SK-N-MC (cell line): Measurements from ENCODE around the gene KCNF1.
A peak's percentile ranks its signal among the peaks of the same experiment; 100 is the strongest.

Source experiments
- DNase-seq: peaks from one replicate; pipeline ENCODE4 v3.0.0-alpha.2; 2011; ENCODE audit warnings: low read depth, low spot score
- H3K27ac ChIP-seq: fragments of 200-600 bp; sonication (generic); 2 replicates; pipeline ENCODE4 v1.5.1; 2016; ENCODE audit warnings: mixed run types
- H3K36me3 ChIP-seq: fragments of 200-600 bp; sonication (generic); 2 replicates; pipeline ENCODE4 v1.6.1; 2017; ENCODE audit warnings: antibody characterized with exemption, low read length, mixed read lengths; ENCODE audit not compliant: insufficient read depth
- H3K4me3 ChIP-seq: fragments of 200-600 bp; sonication (generic); 2 replicates; pipeline ENCODE4 v1.5.1; 2016
- H3K9ac ChIP-seq: fragments of 200-600 bp; sonication (generic); 2 replicates; pipeline ENCODE4 v1.8.0; 2017; ENCODE audit warnings: mixed run types, mixed read lengths; ENCODE audit not compliant: insufficient read length
- H3K9me3 ChIP-seq: fragments of 200-600 bp; sonication (generic); 2 replicates; pipeline ENCODE4 v1.6.1; 2017; ENCODE audit warnings: low read depth, mild to moderate bottlenecking, antibody characterized with exemption, low read length, moderate library complexity, mixed read lengths
- EZH2 ChIP-seq: fragments of 200-600 bp; sonication (generic); IDR thresholded peaks from one replicate; pipeline ENCODE4 v1.6.1; 2017; ENCODE audit warnings: antibody characterized with exemption
- FOXP2 ChIP-seq: optimal IDR thresholded peaks from 2 replicates; pipeline ENCODE3; 2011; ENCODE audit warnings: mild to moderate bottlenecking, moderate library complexity; ENCODE audit not compliant: insufficient read depth; ENCODE audit errors: extremely low read length, control extremely low read depth
- POLR2AphosphoS5 ChIP-seq: IDR thresholded peaks from 2 replicates; pipeline ENCODE4 v1.6.1; 2012; ENCODE audit warnings: mild to moderate bottlenecking, low read depth, low read length, borderline replicate concordance

The KCNF1 gene

DNA sequence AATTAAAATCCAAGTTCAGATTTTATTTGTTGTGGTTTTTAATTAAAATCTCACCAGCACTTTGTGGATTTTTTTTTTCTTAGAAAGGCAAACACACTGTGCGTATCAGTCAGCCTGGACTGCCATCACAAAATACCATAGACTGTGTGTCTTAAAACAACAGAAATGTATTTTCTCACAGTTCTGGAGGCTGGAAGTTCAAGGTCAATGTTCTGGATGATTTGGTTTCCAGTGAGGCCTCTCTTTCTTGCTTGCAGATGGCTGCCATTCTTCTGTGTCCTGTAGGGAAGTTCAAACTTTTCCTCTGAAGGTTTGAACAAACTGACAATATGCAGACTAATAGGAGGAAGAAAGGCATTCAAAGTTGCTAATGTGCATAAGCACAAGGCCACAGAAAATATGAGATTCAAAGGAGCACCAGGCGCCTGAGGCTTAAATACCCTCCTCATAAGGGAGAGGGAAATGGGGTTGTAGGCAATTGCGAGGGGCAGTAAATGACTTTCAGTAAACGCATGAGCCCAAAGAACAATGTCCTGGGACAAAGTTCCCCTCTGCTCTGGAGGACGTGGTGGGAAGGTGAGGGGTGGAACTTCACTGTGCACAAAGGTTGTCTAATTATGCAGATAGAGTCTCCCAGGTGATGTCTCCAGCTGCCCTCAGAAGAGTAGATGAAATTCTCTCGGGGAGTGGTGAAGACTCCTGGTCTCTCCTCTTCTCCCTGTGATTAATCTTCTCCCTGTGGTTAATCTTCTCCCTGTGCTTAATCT, 26.5 kb upstream of the KCNF1 start:
- no peaks in the 10 kb centered on the region for H3K9me3 ChIP-seq

DNA sequence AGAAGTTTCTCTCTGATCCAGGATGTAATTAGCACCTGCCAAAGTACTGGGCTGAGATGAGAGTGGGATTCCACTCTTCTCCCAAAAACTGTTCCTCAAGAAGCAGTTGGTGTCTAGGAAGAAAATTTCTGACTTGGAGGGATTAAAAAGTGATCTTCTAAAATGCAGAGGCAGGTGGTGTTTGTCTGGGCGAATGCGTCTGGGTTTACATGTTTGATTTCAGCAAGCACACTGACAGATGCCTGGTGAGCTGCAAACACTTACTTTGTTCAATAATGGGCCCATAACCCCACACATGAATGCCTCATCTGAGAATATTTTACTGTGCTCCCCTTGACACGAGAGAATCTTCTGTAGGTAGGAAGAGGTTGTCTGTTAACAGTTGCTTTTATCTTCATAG, 24.3 kb upstream of the KCNF1 start:
- H3K4me3 ChIP-seq: peak overlapping the region; percentile 47; the same call in 1 of the 2 replicates
- H3K36me3 ChIP-seq: no peaks in the 10 kb centered on the region
- DNase-seq: no peak
- TF ChIP-seq EZH2 (no peak), FOXP2 (no peak)
- peak overlapping the region; percentile 19 for H3K9ac ChIP-seq
- H3K9me3 ChIP-seq: no peaks in the 10 kb centered on the region
- peak overlapping the region; percentile 91 for H3K27ac ChIP-seq

More for the DNA sequence above, 26.5 kb upstream of the KCNF1 start:
- Histone ChIP-seq H3K4me3 (peak overlapping the region; percentile 78), H3K9ac (peak overlapping the region; percentile 67), H3K36me3 (no peaks in the 10 kb centered on the region), H3K27ac (peak overlapping the region; percentile 99)
- TF ChIP-seq FOXP2: no peak
- no peak for TF ChIP-seq EZH2
- no peak; the same call in 1 of the 2 replicates for TF ChIP-seq POLR2AphosphoS5
- DNase-seq: no peak

DNA sequence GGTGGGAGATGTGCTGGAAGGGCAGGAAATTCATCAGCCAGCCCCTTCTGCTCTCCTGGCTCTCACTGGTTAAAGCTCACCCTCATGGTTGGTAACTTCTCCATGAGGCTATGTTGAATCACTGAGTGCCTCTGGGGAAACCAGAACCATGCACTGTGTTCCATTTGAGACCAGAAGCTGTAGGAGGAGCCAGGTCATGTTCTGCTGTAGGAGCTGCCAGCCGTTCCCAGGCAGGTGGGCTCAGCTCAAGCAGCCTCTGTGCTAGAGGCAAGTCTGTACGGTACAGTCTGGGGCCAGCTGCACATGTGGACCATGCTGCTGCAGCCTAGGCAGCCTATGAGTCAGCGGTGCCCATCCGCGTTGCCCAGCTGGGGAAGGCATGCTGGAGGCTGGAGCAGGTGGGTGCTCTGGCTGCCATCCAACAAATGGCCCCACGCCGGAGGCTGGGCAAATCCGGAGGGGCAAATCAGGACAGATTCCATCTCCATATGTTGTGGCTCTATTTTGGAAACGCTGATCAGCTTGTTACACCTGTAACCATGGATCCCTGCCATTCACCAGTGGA, 22.0 kb upstream of the KCNF1 start:
- no peak overlapping the region for H3K4me3 ChIP-seq
- no peak for DNase-seq
- no peaks in the 10 kb centered on the region for H3K36me3 ChIP-seq
- TF ChIP-seq FOXP2 (no peak), EZH2 (no peak), POLR2AphosphoS5 (no peak)
- no peak overlapping the region for H3K27ac ChIP-seq
- H3K9me3 ChIP-seq: no peaks in the 10 kb centered on the region
- H3K9ac ChIP-seq: no peak overlapping the region

DNA sequence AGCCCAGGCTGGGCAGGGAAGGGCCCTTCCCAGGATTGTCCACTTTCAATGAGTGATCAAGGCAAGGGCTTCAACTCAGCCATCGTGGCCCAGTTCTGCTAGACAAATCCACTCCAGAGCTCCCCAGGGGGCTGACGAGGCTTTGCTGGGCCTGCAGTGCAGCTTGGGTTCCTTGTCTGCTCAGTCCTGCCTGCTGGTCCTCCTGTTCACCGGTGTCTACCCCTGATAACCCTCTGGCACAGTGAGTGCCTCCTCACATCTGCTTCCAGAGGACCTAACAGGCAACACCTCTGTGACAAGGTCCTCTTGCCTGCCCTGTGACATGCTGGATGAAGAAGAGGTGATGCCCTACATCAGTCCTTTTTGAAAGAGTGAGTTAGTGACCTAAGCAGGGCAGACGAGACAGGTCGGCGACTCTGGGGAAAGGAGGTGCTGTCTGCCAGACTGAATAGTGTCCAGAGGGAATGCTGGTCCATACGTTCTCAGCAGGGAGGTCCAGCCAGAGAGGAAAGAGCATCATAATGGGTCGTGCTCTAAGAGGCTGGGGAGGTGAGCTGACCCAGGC, 20.9 kb upstream of the KCNF1 start:
- H3K4me3 ChIP-seq: no peak overlapping the region
- H3K9me3 ChIP-seq: no peaks in the 10 kb centered on the region
- no peak overlapping the region for H3K27ac ChIP-seq
- TF ChIP-seq FOXP2 (no peak), EZH2 (no peak), POLR2AphosphoS5 (no peak)
- no peak overlapping the region for H3K9ac ChIP-seq
- no peak for DNase-seq
- no peaks in the 10 kb centered on the region for H3K36me3 ChIP-seq

DNA sequence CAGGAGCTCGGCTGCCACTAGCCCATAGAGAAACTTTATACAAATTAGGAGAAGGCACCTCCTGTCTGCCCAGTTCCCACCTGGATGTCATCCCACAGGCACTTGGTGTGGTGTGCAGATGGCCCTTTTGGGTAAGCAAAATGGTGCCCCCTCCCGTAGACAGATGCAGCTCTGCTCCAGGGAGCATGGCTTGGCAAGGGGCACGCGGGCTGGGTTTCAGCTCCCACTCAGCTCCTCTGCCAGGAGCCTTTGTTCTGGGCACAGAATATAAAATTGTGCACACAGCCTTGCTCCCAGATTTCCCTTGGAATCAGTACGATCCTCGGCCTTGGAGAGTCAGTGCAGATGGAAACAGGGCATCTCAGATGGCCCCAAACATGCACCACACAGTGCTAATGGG, 20.3 kb upstream of the KCNF1 start:
- H3K9ac ChIP-seq: no peak overlapping the region
- DNase-seq: no peak
- no peak for TF ChIP-seq FOXP2
- TF ChIP-seq EZH2: no peak
- no peak for TF ChIP-seq POLR2AphosphoS5

DNA sequence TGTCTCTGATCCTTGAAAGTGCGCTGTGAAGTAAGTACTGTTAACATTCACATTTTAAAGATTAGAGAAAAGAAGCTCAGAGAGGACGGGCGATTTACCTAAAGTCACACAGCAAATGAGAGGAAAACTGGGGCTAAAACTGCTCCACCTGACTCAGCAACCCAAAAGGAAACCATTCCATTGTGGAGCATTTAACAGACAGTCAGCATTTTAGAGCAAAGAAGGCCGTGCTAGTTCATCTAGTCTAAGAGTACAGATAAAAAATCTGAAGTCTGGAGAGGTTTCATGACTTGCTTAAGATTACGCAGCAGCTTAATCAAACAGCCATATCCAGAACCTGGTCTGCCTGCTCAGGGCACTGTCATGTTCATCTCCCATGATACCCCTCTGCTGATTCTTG, 19.9 kb upstream of the KCNF1 start:
- H3K27ac ChIP-seq: no peak overlapping the region
- H3K9me3 ChIP-seq: no peaks in the 10 kb centered on the region
- DNase-seq: no peak
- no peaks in the 10 kb centered on the region for H3K36me3 ChIP-seq
- TF ChIP-seq FOXP2 (no peak), POLR2AphosphoS5 (no peak), EZH2 (no peak)
- H3K4me3 ChIP-seq: no peak overlapping the region
- no peak overlapping the region for H3K9ac ChIP-seq

More for the DNA sequence above, 20.3 kb upstream of the KCNF1 start:
- H3K9me3 ChIP-seq: no peaks in the 10 kb centered on the region
- no peaks in the 10 kb centered on the region for H3K36me3 ChIP-seq
- H3K27ac ChIP-seq: no peak overlapping the region
- H3K4me3 ChIP-seq: no peak overlapping the region

DNA sequence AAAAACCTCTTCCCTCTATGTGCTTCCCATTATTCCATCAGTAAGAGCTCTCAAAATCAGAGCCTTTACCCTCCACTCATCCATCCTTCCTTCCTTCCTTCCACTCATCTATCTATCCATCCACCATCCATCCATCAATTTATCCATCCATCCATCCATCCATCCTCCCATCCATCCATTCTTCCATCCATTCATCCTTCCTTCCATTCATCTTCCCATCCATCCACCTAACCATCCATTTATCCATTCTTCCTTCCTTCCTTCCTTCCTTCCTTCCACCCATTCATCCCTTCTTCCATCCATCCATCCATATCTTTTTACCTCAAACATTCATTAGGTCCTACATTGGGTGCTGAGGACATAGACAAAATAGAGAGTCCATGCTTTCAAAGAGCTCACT, 19.4 kb upstream of the KCNF1 start:
- no peak for TF ChIP-seq EZH2
- no peak for TF ChIP-seq FOXP2
- no peak for DNase-seq

DNA sequence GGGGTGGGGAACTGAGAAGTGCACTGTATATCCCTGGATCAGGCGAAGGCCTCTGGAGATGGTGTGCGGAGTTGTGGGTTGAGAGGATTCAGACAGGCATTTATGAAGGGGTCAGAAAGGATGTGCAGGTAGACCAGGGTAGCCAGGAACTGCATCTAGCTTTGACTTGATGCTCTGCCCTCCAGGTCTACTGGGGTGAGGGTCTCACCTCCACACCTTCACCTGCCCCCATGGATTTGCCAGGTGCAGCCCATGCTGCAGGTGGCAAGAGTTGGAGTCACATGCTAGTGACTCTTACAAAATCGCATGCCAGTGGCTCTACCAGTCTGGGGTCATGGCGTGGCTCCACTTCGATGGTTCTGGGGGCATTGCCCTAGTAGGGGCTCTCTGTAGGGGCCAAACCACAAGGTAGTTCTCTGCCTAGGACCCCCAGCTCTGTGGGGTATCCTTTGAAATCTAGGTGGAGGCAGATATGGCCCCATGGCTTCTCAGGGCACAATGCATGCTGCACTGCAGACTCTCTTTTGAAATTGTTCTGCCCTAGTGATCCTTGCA, 18.9 kb upstream of the KCNF1 start:
- TF ChIP-seq EZH2 (no peak), POLR2AphosphoS5 (no peak), FOXP2 (no peak)
- Histone ChIP-seq H3K27ac (no peak overlapping the region), H3K9ac (no peak overlapping the region), H3K9me3 (no peaks in the 10 kb centered on the region), H3K36me3 (no peaks in the 10 kb centered on the region), H3K4me3 (no peak overlapping the region)
- DNase-seq: no peak

More for the DNA sequence above, 19.4 kb upstream of the KCNF1 start:
- Histone ChIP-seq H3K9ac (no peak overlapping the region), H3K4me3 (no peak overlapping the region), H3K36me3 (no peaks in the 10 kb centered on the region), H3K9me3 (no peaks in the 10 kb centered on the region), H3K27ac (no peak overlapping the region)
